Stimulated activated CD8-positive, alpha-beta memory T cell treated with anti-CD3 and anti-CD28 coated beads, Interleukin-12 subunit alpha, Interleukin-12 subunit beta, amount 100 ng/mL, for 24 hours (primary cell): ENCODE data around the gene CXCL8.
"Not testable (repeated sequence)": the region's sequence is repeated elsewhere in the genome, so short reads cannot be mapped to it uniquely, and the experiment has no call there.

Source experiments
- DNase-seq: peaks from one replicate; pipeline ENCODE4 v3.0.0-alpha.2; 2020; ENCODE audit errors: extremely low read depth

Gene CXCL8

DNA sequence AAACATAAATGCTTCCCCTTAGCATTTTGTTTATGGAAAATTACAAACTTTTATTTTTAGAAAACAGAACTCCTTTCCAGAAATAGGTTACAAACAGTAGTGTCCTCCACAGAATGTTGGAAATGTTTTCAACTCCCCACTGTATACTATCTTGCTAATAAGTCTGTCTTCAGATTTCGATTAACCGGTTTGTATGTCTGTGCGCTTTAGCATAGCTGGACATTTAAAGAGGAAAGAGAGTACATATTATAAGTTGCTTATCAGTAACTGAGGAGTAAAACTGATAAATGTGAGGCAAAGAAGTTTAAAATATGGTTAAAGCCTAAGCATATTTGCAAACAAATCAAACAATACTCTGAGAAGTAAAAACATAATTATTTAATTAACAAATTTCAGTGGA, 3.4 kb downstream of the CXCL8 start:
- DNase-seq, result no peak

DNA sequence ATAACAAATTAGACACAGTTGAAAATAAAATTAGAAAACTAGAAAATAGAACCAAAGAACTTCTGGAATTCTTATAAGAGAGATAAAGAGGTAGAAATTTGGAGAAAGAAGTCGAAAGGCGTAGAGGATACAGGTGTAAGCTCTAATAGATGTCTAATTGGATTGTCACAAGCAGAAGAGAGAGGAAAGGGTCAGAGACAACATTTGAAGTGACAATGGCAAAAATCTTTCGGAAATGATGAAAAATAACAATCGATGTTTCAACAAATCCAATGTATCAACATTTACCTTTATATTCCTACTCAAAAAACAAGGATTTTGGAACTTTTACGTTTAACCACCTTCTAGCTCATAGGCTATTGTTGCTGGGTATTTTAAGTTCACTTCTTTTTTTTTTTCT, 3.8 kb downstream of the CXCL8 start:
- no peak for DNase-seq

- DNase-seq, result no peak
Observed at GRCh38 chr4:73750730-73751129, 10.4 kb downstream of the CXCL8 start.

DNA sequence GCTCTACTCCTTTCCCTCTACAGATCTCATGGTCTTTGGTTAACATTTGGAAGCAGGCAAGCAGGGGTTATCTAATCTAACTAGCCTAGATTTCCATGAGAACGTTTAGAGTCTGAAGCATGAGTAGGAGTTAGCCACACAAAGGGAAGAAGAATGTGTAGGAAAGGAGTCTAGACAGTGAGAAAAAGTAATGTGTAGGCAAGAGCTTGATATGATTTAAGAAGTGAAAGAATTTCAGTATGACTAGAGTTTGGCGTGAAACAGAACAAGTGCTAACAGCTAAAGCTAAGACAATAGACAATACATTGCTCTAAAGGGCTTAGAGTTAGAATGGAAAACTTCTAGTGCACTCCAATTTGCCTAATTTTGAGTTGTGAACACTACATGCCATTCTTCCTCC, 10.8 kb downstream of the CXCL8 start:
- no peak for DNase-seq

GRCh38 chr4:73751830-73752229, 11.5 kb downstream of the CXCL8 start:
- DNase-seq, result no peak

DNA sequence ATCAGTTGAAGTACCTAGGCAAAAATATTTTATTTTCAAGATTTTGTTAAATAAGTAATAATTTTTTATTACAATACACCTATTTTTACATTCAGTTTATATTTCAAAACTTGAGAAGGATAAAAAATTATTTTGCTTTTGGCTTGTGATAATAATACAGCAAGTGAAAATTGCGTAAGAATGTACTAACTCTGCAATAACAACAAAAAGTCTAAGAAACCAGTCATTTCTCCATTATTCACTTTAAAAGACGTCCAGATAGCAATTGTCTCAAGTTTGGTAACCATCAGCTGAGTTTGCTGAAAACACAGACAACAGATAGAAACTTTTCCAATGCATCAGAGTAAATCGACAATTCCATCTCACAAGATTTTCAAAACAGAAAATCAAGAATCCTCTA, 12.1 kb downstream of the CXCL8 start:
- DNase-seq, result no peak

DNA sequence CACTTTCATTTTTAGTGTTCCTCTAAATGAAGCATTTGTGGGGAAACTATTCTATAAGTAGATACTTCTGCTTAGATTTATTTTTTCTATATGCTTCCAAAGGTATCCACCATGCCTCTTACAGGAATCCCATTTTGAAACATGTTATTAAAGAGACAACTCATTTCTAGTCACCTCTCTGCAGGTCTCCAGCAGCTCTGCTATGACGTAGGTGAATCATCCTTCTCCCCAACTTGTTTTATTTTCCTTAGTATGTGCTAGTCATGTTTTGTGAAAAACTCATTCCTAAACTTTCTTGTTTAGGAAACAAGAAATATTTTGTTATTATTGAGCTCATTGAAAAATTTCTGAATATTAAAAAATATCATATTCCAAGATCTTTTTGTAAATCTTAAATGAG, 12.8 kb downstream of the CXCL8 start:
- no peak for DNase-seq

DNA sequence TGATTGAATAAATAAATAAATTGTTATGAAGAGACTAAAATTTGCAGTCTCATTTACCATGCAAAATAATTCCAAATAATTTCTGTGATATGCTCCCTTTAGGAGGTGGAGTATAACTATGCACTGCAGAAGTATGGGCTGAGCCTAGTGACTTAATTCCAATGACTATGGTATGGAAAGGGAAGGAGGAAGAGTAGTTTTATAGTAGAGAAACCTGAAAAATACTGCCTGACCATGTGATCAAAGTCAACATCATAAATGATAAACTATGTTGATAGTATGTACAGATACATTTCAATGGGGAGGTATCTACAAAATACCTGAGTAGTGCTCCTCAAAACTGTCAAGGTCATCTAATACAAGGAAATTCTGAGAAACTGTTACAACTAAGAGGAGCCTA, 14.6 kb downstream of the CXCL8 start:
- DNase-seq, result no peak

GRCh38 chr4:73759357-73759756, 19.0 kb downstream of the CXCL8 start:
- no peak for DNase-seq

- DNase-seq, result no peak
Observed at GRCh38 chr4:73761856-73762255, 21.5 kb downstream of the CXCL8 start.

DNA sequence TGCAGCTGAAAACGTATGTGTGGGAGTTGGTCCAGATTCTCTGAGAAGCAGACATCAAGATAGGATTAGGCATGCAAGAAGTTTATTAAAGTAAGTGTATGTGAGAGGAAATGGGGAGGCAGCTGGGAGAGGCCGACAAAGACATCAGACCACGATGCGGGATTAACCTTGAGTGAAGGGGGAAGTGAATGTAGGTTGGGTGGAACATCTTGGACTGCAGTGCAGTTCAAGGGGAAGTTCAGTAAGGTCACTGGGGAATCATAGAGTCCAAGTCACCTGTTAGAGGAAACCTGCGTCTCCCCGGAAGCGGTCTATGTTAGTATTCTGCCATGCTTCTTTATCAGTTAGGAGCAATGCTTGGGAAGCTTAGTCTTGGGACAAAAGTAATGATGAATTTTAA, 22.0 kb downstream of the CXCL8 start:
- DNase-seq, result no peak

DNA sequence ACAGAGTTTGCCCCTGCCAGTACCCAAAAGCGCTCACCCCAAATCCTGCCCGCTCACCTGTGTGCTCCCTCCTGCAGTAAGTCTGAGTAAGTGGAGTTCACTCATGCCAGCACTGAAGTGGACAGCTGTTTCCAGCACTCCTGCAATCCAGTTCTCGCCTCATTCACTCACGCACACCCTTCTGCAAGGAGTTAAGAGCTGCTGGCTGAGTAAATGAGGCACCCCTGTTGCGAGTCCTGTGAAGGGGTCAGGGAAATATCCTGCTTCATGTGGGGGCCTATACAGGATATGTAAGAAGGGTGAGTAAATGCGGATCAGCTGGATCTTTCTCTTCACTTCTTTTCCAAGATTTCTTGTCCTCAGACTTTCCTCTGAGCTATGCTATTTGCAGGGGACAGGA, 23.5 kb downstream of the CXCL8 start:
- no peak for DNase-seq

- DNase-seq, result no peak
Observed at GRCh38 chr4:73764513-73764912, 24.1 kb downstream of the CXCL8 start.

- no peak for DNase-seq
Observed at GRCh38 chr4:73765296-73765695, 24.9 kb downstream of the CXCL8 start.

- DNase-seq, result no peak
Observed at GRCh38 chr4:73770917-73771316, 30.5 kb downstream of the CXCL8 start.

GRCh38 chr4:73772363-73772762, 32.0 kb downstream of the CXCL8 start:
- DNase-seq, result no peak

DNA sequence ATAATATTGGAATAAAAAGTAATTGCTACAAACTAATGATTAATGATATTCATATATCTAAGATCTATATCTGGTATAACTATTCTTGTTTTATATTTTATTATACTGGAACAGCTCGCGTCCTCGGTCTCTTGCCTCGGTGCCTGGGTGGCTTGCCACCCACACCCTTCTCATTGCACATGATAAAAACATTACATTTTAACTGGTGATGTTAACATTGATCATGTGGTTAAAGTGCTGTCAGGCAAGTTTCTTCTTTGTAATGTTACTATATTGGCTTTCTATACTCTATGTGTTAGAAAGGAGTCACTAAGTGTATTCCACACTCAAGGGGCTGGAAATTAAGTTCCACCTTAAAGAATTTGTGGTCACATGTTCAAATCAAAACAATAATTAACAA, 34.0 kb downstream of the CXCL8 start:
- not testable (repeated sequence) for DNase-seq

DNA sequence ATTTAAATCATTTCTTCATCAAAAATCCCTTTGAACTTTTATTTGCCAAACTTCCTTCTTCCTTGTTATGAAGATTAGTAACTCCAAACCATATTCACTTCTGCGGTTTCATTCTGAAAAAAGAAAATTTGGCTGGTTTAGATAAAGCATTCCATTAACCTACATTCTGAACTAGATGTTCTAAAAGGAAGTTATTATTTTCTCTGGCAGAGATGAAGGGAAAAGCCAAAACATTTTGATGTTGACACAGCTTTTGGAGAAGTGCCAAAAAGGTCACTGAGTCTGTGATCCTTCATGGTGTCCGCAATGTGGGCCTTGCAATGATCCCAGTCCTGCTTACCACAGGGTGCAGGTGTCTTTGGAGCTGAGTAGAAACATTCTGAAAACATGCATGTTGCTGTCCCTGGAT, 36.0 kb downstream of the CXCL8 start:
- no peak for DNase-seq

DNA sequence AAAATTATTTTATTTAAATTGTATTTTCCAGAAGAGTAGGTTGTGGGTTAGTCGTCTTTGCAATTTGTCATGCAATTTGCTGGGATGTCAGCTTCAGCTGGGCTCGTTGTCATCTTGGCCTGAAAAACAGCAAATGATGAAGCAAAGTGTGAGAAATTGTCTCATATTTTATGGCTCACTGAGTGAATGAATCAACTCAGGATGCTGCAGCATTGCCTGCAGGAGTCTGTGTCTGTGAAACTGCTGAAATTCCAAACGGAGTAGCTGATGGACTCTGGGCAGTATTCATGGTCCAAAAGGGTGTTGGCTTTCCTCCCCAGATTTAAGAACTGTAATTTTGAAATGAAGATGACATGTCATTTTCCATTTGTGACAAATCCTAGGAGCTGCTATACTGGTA, 37.2 kb downstream of the CXCL8 start:
- no peak for DNase-seq

DNA sequence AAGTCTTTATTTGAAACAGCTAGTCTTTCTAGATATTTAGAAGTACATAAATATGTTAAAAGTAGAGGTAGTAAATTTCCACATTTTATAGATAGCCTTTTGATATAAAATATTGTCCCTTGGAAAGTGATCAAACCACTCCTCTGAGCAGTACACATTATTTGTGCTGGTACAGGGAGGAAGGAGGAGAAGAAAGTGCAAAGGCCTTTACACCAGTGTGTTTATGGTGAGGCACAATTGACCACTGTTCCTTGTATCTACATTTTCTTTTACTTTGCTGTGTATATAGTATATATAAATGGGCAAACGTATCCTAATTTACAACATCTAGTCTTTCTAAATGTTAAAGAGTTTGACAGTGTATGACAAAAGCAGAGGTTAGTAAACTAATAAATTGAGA, 39.9 kb downstream of the CXCL8 start:
- no peak for DNase-seq

- DNase-seq, result no peak
Observed at GRCh38 chr4:73780834-73781233, 40.5 kb downstream of the CXCL8 start.

DNA sequence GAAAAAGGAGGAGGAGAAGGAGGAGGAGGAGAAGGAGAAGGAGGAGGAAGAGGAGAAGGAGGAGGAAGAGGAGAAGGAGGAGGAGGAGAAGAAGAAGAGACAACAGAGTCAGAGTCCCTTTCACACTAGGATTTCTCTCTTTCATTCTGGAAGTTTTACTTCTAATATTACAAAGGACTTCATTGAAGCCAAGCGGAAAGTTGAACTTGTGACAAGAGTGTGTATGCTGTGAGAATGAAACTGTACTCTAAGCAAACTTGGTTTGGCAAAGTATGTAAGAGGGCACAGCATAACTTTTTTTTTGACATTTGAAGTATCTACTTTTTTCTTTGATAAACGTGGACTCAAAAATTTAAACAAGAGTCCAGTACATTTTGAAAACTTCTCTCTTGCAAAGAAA, 48.0 kb downstream of the CXCL8 start:
- DNase-seq, result no peak
